ENCODE results near the gene URB1.
A peak's percentile ranks its signal among the peaks of the same experiment; 100 is the strongest.
"Not testable (repeated sequence)": the region's sequence is repeated elsewhere in the genome, so short reads cannot be mapped to it uniquely, and the experiment has no call there.

The URB1 gene

DNA sequence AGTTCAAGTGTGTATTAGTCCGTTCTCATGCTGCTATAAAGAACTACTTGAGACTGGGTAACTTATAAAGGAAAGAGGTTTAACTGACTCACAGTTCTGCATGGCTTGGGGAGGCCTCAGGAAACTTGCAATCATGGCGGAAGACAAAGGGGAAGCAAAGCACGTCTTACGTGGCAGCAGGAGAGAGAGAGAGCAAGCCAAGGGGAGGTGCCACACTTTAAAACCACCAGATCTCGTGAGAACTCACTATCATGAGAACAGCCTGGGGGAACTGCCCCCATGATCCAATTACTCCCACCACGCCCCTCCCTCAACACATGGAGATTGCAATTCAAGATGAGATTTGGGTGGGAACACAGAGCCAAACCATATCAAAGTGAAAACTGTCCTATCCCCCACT is 109.8 kb downstream of the URB1 start:
- DNase-seq (ENCODE audit: low read depth in 2 of 2) = no peak

- no peak for DNase-seq (ENCODE audit: low read depth in 2 of 2)
Measured at GRCh38 chr21:32281531-32281930, 111.3 kb downstream of the URB1 start.

- DNase-seq (ENCODE audit: low read depth in 2 of 2) = no peak
Measured at GRCh38 chr21:32279377-32279680, 113.5 kb downstream of the URB1 start.

- peak; percentile 97 to 98 for DNase-seq (ENCODE audit: low read depth in 2 of 2)
Measured at GRCh38 chr21:32278518-32279376, 114.1 kb downstream of the URB1 start, which contains the start of gene MIS18A. Gene MIS18A, minus strand, starts transcription at chr21:32279049. Its CDS starts 35 bp downstream, at chr21:32279014.

- no peak for DNase-seq (ENCODE audit: low read depth in 2 of 2)
Measured at GRCh38 chr21:32278103-32278502, 114.7 kb downstream of the URB1 start.

DNA sequence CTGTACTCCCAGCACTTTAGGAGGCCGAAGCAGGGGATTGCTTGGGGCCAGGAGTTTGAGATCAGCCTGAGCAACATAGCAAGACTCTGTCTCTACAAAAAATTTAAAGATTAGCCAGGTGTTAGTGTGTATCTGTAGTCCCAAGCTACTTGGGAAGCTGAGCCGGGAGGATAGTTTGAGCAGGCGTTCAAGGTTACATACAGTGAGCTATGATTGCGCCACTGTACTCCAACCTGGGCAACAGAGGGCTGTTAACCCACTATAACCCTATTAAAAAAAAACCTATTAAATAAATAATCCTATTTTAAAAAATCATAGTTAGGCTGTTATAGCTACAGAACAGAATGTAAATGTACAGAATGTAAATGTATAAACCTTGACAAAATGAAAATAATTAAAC is 116.1 kb downstream of the URB1 start:
- DNase-seq (ENCODE audit: low read depth in 2 of 2) = no peak

DNA sequence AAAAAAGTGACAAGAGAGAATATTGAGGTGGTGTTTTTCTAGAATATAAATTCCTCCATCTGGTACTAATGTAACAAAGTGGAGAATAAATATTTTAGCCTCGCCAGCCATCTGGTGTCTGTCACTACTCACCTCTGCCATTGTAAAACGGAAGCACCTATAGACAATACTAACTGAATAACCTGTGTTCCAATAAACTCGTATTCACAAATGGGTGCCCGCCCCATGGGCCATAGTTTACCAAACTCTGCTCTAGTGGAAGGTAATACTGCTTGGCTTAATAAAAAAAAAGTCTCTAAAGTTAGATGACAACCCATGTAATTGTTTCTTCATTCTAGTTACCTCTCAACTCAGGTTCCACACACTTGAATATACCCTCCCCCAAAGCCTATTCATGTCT is 122.1 kb downstream of the URB1 start:
- no peak for DNase-seq (ENCODE audit: low read depth in 2 of 2)

GRCh38 chr21:32265321-32265720 is 127.5 kb downstream of the URB1 start:
- DNase-seq (ENCODE audit: low read depth in 2 of 2) = not testable (repeated sequence)

- no peak for DNase-seq (ENCODE audit: low read depth in 2 of 2)
Measured at GRCh38 chr21:32261929-32262328, 130.9 kb downstream of the URB1 start.

Measured in activated CD8-positive, alpha-beta memory T cell treated with anti-CD3 and anti-CD28 coated beads for 4 hours (primary cell).